Activated naive CD4-positive, alpha-beta T cell treated with Interleukin-2 at 50 U/mL for 16 hours (primary cell): ENCODE results near the gene FOXJ2.
"Not testable (repeated sequence)": the region's sequence is repeated elsewhere in the genome, so short reads cannot be mapped to it uniquely, and the experiment has no call there.

Experiments
- DNase-seq: peaks from one replicate; pipeline ENCODE4 v3.0.0-alpha.2; 2020

The FOXJ2 gene

DNA sequence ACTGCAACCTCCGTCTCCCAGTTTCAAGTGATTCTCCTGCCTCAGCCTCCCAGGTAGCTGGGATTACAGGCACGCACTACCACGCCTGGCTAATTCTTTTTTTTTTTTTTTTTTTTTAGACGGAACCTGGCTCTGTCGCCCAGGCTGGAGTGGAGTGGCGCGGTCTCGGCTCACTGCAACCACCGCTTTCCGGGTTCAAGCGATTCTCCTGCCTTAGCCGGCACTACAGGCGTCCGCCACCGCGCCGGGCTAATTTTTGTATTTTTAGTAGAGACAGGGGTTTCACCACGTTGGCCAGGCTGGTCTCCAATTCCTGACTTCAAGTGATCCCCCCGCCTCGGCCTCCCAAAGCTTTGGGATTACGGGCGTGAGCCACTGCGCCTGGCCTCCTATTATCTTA, 1.5 kb upstream of the FOXJ2 start:
- DNase-seq: not testable (repeated sequence)

- no peak for DNase-seq
Measured at GRCh38 chr12:8031872-8032241, 659 bp upstream of the FOXJ2 start.

DNA sequence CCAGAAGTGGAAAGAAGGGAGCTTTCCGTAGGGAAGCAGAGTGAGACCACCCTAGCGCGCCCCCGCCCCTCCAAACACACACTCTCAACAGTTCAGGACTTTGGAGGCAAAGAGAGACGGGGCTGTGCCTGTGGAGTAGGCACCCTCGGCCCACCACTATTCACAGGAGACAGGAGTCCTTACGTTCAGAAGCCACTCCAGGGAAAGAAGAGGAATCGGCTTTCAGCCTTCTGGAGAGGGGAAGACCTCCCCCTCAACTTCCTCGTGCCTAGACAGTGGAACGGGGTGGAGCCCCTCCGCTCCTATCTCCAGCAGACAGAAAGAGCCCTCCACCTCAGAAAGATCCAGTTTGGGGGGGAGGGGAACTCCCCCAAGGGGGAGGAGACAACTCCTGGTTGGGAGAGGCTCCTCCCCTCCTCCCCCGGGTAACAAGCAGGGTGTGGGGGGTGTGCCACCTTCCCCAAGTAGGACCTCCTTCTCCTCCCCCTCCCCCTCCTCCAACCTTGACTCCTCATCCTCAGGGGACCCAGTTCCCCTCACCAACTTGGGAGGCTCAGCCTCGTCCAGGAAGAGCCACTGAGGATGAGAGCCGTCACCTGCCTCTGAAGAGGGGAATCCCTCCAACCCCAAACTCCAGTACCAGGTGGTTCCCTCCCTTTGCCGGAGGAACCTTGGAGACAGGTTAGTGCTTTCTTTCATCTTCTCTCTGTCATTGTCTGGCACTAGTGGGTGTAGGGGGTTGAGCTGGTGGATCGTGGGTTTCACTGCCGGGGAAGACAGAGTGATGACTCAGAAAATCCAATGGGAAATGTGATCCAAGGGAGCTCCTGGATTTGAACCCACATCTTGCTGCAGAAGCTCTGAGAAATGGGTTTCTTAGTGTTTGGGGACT, 883 bp downstream of the FOXJ2 start:
- peak; percentile 41 for DNase-seq

DNA sequence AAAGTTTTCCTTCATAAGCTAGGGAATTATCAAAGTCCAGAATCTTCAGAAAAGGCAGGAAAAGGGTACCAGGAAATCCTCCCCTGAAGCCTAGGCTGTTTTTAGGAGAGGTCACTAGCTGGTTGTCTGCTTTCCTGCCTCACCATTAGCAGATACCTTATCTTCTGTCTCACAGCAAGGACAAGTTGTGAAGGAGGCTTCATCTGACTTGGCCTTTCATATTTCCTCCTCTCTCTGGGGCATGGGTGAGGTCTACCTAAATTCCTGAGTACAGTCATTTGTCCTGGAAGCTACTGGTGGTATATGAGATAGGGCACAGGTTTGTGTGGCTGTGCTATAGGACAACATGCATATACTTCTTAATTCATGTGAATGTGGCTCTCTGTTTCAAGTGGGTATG, 2.3 kb downstream of the FOXJ2 start:
- no peak for DNase-seq

GRCh38 chr12:8035440-8036010, 3.0 kb downstream of the FOXJ2 start:
- no peak for DNase-seq

DNA sequence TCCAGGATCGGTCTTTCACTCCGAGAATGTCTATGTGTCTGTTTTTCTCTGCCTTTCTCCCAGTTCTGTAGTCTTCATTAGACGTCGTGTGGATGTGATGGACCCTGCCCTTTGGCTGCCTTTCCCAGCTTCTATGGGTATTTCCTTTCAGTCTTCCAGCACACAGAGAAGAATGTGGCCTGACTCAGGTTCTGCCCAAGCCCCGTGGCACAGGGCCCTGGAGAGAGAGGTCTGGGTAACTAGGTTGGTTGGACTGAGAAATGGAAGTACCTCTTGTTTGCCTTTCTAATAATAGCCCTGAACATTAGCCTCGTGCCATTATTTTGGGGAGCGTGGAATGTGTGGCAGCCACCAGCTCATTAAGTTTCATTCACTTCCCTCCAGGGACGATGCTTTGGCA, 3.8 kb downstream of the FOXJ2 start:
- DNase-seq: no peak

- DNase-seq: no peak
Measured at GRCh38 chr12:8037046-8037663, 4.6 kb downstream of the FOXJ2 start.

- no peak for DNase-seq
Measured at GRCh38 chr12:8037947-8038346, 5.4 kb downstream of the FOXJ2 start.

- DNase-seq: peak; percentile 38
Measured at GRCh38 chr12:8038659-8039114, 6.2 kb downstream of the FOXJ2 start.

DNA sequence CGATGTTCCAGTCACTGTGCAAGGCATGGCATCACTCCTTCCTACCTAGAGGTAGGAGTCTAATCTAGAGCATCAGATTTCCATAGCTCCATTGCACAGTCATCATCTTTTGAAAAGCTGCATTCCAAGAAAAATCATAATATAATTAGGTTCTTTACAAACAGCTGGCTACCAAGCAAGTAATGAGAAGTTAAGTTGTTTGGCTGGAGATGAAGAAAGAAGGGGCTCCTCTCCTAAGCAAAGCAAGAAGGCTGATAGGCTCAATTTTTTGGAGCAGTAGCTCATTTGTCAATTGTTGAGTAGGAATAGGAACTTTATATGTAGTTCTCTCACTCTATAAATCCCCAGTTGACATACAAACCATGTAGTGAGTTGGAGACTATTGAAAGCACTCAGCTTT, 8.3 kb downstream of the FOXJ2 start:
- DNase-seq: no peak

- DNase-seq: peak; percentile 84
Measured at GRCh38 chr12:8045952-8046944, 13.7 kb downstream of the FOXJ2 start.

GRCh38 chr12:8047842-8048241, 15.3 kb downstream of the FOXJ2 start:
- no peak for DNase-seq

- no peak for DNase-seq
Measured at GRCh38 chr12:8048906-8049305, 16.4 kb downstream of the FOXJ2 start.

- DNase-seq: no peak
Measured at GRCh38 chr12:8050600-8051250, 18.2 kb downstream of the FOXJ2 start.

DNA sequence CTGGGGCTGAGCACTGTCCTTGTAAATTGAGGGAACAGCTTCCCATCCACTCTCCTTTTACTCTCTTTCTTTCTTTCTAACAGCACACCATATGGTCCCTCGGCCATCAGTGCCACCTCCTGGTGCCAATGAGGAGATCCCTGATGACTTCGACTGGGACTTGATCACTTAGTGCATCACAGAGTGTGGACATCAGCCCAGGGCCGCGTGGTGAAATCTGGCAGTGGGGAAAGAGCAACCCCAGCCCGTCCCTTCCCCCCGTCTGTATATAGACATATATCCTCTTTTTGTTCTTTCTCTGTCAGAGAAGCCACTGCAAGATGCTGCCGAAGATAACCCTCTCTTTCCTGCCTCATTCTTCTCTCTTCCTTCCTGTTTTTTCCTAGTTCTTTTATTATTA, 20.2 kb downstream of the FOXJ2 start:
- no peak for DNase-seq

- no peak for DNase-seq
Measured at GRCh38 chr12:8054816-8055215, 22.3 kb downstream of the FOXJ2 start.

GRCh38 chr12:8057306-8057705, 24.8 kb downstream of the FOXJ2 start:
- no peak for DNase-seq

DNA sequence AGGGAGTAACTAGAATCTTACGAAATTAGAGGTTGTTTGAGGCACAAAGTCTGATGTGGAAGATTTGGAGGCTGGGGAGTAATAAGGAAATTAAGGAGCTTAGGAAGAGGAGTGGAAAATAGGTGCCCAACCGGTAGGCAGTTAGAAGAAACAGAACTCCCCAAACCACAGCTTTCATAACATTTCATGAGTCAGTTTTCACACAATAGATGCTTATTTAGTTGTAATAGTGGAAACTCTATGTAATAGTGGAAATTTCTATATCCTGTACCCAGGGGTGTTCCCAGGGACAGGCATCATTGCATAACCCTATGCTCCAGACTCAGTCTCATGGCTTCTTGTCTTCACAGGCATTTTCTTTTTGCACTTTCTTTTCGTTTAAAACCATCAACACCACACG, 25.3 kb downstream of the FOXJ2 start:
- DNase-seq: no peak

- no peak for DNase-seq
Measured at GRCh38 chr12:8058506-8058905, 26.0 kb downstream of the FOXJ2 start.

DNA sequence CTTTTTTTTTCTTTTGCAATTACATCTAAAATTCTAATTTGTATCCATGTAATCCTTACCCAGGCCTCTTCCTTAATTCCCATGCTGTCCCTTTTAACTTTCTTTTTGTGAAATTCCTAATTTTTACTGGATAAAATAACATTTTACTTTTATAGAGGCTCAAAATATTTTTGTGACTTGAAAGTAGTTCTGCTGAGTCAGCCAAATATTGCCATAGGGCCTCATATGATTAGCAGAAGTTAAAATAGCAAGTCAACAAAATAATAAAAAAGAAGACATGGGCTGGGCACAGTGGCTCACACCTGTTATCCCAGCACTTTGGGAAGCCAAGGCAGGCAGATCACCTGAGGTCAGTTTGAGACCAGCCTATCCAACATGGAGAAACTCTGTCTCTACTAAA, 31.6 kb downstream of the FOXJ2 start:
- no peak for DNase-seq

GRCh38 chr12:8065991-8066594, 33.6 kb downstream of the FOXJ2 start, which contains the start of gene C3AR1:
Gene C3AR1, minus strand, starts transcription at chr12:8066359. Its CDS starts 6,174 bp downstream, at chr12:8060185.
- DNase-seq: peak; percentile 28

DNA sequence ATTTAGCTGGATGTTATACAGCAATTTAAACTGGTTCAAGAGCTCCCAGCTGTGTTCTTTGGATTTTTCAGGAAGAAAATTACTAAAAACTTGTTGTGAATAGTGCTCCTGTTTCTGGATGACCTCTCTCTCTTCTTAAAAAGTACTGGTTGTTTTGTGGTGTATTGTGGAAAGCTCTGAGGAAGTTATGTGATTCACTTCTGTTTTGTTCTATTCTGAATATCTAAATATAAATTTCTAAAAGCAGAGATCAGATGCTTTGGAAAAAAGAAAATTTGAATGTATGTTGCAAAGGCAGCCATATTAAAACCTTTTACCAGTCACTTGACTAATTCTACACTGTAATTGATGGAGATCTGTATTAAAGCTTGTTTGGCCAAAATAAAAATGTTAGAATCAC, 37.1 kb downstream of the FOXJ2 start:
- no peak for DNase-seq
